ENCODE data around the gene MTHFD1L. TPM values are rescaled to one million over a fixed set of nuclear protein-coding genes. Genes with fewer than 3 reads are reported as not detected.

MTHFD1L gene
- total RNA-seq, 1 donor from 2014 or later = 70.3 TPM

DNA sequence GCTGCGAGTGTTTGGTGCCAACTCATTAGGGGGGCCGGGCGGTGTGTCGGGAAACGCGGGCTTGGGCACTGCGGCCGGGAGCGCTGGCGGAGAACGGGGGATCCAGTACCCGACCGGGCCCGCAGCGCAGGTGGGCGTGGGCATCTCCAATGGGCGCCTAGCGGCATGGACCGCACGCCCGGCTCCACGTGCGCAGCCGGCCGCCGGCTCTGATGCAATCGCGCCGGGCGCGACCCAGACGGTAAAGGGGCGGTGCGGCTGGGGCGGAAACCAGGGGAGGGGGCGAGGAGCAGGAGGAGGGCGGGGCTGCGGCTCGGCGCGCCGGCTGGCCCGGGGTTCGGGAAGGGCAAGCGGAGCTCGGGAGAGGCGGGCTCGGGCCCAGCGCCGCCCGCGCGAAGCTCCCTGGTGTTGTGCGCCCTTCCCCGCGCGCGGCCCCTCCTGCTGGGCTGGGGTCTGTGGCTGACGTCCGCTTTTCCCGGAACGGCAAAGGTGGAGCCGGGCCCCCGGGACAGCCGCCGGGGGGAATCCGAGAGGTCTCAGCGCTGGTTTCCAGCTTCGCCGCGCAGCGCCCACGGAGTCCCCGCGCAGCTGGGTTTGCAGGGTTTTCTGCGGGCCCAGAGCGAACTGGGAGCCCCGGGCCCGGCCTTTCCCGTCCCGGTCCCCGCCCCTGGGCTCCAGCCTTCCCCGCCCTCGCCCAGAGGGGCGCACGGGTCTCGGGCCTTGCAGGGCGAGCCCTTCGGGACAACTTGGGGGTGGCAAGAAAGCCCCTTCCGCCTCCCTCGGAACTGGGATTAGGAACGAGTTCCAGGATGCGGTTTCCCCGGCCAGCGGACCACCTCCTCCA lies 867 bp downstream of the MTHFD1L start:
- DNase-seq (ENCODE audit: low spot score) = peak; percentile 92

DNA sequence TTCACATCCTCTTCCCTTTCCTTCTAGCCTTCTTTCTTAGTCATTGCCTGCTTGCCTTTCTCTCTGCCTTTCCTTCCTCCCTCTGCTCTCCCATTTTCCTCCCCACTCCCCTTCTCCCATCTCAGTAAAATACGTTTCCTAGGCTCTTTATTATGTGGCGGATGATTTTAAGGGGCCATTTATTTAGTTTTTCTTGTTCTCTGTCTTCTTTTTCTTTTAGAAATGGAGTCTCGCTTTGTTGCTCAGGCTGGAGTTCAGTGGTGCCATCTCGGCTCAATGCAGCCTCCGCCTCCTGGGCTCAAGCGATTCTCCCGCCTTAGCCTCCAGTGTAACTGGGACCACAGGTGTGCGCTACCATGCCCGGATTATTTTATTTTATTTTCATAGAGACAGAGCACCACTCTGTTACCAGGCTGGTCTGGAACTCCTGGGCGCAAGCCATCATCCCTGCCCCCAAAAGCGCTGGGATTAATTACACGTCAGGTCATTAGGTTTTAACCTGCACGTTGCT lies 1.5 kb downstream of the MTHFD1L start:
- DNase-seq (ENCODE audit: low spot score) = peak; percentile 22

DNA sequence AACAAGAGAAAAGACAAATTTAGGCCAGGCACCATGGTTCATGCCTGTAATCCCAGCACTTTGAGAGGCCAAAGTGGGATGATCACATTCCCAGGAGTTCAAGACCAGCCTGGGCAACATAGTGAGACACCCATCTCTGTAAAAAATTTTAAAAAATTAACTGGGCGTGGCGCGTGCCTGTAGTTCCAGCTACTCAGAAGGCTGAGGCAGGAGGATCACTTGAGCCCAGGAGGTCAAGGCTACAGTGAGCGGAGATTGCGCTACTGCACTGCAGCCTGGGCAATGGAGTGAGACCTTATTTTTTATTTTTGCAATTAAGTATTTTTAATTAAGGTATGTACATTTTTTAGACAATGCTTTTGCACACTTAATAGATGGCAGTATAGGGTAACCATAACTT lies 3.3 kb downstream of the MTHFD1L start:
- no peak for DNase-seq (ENCODE audit: low spot score)

DNA sequence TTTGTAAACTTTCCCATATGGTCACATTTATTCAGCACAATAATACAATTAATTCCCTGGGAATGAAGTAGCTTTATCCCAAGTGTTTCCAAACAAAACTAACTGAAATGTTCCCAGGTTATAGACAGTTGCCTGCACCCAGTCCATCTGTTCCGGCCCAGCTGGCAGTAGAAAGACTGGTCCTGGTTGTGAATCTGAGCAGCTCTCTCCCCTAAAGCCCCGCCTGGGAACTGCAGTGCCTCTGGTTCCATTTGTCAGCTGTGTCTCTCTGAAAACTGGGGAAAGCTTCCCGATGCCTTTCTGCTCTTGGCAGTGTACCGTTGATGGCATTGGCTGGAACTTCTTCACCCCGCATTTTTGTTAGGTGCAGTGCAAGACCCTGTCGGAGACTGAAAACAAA lies 8.7 kb downstream of the MTHFD1L start:
- no peak for DNase-seq (ENCODE audit: low spot score)

DNA sequence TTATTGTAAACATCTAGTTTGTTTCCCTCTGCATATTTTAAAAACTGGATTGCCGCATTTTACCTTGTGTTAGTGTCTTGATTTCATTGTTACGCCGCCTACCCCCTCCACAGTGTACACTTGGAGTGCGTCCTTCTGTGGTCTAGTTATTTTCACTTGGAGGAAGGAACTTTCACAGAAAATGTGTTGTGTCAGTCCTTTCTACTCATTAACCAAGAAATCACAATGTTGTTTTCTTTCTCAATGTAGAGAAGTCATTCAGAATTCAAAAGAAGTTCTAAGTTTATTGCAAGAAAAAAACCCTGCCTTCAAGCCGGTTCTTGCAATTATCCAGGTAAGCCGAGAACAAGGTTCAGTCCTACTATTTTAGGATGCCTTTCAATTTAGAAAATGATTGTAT lies 10.3 kb downstream of the MTHFD1L start:
- DNase-seq (ENCODE audit: low spot score) = no peak

DNA sequence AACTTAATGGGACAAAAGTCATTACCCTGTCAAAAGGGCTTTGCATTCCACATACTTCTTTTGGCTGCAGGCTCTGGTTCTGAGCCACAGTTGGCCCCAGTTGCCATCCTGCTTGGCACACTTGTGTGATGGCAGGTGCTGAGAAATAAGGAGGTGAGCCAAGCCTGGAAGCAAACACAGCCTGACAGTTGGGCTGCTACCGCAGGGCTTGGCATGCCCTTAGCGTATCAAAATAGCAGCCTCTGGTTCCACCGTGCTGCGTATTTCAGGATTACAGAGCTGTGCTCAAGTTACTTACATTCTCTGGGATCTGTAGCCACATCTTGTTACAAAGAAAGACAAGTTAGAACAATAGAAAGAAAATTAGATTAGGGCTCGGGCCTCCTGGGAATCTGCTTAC lies 11.1 kb downstream of the MTHFD1L start:
- DNase-seq (ENCODE audit: low spot score) = peak; percentile 49

DNA sequence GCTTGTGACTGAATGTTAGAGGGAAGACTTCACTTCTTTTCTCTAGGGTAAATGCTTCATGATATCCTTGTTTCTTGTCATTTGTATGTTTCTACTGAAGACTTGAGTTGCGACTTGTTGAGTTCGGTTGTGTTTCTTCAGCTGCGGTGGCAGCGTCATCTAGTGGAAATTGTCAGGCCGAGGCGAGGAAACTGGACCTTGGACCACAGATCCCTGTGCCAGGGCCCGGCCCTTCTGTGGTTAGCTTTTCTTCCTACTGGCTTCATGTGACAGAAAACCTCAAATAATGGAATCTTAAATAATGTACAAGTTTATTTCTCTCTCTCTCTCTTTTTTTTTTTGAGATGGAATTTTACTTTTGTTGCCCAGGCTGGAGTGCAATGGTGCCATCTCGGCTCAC lies 12.4 kb downstream of the MTHFD1L start:
- DNase-seq (ENCODE audit: low spot score) = no peak

DNA sequence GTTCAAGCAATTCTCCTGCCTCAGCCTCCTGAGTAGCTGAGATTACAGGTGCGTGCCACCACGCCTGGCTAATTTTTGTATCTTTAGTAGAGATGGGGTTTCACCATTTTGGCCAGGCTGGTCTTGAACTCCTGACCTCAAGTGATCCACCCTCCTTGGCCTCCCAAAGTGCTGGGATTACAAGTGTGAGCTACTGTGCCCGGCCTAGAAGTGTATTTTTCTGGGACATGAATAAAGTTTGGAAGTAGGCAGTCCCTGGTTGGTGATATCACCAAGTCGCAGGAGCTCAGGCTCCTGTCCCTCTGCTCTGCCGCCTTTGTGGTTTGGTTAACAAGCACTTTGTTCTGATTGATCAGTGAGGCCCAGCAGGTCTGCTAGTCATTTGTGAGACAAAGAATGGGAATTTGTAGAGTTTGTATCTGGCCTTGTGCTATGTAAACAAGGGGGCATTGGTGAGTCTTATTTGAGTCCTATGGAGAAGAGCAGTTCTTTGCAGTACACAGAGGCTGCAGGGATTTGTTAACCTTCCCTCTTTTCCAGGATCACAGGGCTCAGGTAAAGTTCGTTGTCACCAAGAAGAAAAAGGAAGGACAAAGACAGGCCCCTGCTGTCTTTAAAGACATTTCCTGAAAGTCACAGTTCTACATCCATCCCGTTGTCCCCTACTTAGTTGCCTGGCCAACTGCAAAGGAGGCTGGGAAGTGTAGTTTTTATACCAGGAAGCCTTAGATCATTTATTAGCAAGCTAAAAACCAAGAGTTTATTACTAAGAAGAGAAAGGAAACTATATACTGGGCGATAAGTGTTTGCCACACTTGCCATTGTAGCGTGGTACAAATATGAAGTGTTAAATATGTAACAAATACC lies 13.1 kb downstream of the MTHFD1L start:
- no peak for DNase-seq (ENCODE audit: low spot score)

DNA sequence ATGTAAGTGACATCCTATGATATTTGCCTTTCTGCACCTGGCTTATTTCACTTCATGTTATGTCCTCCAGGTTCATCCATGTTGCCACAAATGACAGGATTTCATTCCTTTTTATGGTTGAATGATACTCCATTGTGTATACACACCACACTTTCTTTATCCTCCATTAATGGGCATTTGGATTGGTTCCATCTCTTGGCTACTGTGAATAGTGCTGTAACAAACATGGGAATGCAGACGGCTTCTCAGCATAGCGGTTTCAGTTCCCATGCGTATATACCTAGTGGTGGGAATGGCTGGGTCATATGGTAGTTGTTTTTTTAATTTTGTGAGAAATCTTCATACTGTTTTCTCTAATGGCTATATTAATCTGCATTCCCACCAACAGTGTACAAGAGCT lies 14.8 kb downstream of the MTHFD1L start:
- no peak for DNase-seq (ENCODE audit: low spot score)

DNA sequence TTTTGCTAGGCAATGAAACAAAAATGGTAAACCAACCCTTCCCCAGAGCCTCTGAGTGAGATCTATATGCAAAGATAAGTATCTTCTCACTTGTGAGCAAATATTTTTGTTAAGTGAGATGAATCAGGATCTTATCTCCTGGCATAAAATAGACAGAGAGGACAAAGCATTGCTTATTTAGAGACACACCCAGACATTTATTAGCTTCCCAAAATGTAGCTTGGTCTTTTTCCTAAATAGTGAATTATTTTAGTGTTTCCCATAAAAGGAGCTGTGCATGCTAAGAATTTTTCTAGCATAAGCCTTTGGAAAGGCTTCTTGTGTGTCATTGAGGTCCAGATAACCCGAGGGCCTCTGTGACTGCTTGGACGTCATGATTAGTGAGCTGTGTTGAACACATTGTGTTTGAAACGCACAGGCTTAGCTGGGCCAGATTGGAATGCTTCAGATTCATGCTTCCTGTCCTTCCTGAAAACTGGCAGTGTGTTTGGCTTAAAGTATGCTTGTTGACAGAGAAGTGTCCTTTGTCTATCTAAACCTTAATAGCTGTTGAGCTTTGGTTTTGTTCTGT lies 16.5 kb downstream of the MTHFD1L start:
- DNase-seq (ENCODE audit: low spot score) = peak; percentile 96

DNA sequence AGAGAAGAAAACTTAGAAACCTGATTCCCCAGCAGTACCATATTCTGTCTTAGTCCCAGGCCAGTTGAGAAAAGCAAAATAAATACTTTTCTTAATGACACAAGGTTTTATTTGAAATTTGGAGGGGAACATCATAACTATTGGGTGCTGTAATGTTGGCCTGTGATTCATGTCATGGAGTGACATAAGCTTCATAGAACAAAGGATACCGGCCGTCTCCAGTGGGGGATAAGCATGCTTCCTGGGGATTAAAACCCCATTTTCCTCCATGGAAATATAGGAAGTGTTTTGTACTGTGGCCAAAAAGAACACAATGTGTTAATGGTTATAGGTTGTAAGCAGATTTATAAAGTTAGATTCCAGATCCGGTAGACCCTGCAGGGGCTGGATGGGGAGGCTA lies 18.0 kb downstream of the MTHFD1L start:
- no peak for DNase-seq (ENCODE audit: low spot score)

DNA sequence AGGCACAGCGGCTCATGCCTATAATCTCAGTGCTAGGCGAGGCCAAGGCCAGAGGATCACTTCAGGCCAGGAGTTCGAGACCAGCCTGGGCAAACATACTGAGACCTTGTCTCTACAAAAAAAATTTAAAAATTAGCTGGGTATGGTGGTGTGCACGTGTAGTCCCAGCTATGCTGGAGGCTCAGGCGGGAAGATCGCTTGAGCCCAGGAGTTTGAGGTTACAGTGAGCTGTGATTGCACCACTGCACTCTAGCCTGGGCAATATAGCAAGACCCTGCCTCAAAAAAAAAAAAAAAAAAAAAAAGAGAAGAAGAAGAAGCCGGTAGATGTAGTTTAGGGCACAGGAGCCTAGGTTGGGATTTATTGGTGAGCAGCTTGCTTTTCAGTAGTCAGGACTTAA lies 20.7 kb downstream of the MTHFD1L start:
- DNase-seq (ENCODE audit: low spot score) = no peak

DNA sequence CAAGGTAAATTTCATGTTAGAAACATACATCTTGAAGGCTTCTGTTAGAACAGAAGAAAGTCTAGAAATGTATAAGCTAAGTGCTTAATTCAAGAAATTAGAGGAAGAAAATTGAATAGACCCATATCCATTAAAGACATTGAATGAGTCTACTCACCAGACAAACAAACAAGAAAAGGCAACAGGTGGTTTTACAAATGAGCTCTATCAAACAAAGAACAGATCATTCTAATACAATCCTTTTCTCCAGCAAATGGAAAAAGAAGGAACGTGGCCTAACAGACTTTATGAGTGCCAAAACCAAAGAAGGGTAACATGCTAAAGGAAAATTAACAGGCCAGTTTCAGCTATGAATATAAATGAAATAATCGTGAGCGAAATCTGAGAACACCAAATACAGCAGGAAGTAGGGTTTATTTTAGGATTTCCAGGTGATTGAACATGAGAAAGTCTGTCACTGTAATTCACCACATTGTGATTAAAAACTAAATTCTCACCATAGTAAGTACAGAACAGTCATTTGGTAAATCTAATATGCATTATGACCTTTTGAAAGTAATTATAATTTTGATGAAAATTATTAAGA lies 22.6 kb downstream of the MTHFD1L start:
- no peak for DNase-seq (ENCODE audit: low spot score)

DNA sequence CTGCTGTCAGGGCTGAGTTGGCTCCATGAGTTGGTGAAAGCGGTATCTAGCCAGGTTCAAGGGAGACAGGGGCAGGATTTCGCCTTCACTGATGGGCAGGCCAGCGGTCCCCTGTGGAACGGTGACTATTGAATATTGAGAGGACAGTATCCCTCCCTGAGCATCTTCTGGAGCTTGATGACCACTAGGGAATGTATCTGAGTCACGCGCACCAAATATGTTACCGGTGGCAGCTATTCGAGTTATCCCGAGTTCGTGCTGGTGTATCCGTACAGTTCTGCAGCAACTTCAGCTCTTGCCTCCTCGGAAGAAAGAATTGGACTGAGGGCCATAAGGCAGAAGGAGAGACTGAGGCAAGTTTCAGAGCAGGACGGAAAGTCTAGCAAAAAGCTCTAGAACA lies 24.8 kb downstream of the MTHFD1L start:
- DNase-seq (ENCODE audit: low spot score) = no peak

DNA sequence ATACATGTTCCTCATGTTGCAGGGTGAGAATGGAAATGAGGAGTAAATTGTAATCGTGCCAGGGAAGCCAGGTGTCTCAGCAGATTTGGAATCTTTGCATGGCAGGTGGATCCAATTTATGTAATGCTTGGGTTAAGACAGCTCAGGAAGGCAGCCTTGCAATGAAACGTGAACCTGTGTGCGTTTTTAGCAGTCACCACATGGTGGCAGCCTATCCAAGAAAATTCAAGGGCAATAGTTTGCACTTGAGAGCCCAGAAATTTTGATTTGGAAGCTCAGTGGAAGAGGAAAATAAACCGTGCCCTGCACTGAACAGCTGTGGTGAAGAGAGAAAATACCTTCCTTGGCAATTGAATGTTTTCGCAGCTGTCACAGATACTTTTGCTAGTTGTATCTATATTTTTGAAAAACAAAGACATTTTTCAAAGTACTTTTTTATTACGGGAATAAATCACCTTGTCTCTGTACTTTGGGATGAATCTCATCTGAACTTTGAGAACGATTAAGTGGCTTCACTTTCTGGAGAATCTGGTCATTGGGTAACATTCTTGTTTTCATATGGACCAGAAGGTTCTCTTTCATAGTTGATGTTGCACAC lies 26.5 kb downstream of the MTHFD1L start:
- peak; percentile 88 for DNase-seq (ENCODE audit: low spot score)

DNA sequence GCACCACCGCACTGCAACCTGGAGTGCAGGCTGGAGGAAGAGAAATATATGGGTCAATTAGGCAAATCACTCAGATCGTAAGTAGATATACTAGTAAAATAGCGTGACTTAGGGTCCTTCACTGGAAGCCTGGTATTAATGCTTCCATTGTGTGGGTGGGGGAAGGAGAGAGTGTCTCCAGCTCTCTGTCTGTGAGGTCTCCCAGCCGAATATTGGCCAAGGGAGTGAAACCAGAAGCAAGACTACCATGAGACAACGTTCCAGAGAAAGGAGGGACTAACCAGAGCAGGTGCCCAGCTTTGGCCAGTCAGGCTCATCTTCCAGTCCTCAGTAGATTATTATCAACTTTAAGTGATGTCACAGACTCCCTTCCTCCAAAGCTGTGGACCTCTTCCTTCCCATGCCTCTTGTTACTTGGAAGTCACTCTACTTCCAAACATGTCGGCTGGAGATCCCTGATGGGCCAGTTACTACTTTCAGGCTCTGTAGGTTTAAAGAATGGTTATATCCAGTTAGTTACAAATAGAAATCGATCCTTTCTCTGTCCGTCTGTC lies 28.8 kb downstream of the MTHFD1L start:
- no peak for DNase-seq (ENCODE audit: low spot score)

DNA sequence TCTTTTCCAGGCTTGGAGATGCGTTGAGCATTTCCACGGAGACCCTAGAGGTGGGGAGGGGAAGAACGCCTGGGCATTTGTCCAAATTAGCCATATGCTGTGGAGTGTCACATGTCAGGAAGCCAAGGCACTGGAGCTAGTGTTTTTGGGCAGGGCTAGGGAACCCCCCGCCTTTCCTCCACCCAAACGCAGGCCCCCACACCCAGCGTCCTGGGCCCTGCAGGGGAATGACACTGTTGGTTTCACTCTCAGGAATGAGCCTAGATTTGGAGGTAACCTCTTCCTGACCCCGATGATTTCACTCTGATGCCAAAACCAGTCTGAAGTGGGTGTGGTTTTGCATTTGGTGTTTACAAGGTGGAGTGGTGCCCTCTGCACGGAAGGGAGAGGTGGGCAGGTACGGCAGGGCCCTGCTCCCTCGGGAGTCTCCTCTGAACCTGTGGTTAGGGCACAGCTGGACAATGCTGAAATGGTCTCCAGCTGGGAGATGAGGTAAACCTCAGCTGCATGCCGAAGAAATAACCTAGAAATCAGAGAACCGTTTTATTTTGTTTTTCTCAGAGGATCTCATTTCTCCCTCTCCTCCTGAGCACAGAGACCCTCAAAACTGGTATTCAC lies 29.5 kb downstream of the MTHFD1L start:
- DNase-seq (ENCODE audit: low spot score) = peak; percentile 45

DNA sequence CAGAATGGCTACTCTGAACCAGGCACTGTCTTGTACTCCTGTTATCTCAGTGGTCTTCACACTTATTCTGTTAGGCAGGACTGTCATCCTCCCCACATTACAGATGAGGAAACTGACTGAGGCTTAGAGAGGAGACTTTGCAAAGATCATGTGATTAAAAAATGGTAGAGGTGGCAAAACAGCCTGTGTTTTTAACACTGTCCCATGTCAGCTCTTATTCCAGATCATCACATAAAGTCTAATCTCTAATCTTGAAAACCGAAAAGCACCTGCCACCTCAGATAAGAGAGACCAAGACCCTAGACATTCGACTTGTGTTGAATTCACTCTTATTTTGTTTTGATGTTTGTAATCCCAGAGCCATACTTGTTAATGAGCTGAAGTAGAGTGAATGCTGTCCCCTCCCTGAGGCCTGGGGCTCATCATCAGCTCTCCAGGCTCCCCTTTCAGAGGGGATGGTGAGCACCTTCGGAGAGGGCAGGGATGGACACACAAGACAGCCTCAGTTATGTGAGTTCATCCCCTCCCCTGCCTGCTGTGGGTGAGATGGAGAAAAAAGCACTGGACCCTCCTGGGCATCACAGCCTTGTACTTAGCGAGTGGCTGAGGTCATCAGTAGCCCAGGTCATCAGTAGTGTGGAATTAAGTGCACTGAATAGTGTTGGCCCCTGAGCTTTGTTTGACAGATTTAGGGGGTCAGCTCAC lies 30.6 kb downstream of the MTHFD1L start:
- no peak for DNase-seq (ENCODE audit: low spot score)

DNA sequence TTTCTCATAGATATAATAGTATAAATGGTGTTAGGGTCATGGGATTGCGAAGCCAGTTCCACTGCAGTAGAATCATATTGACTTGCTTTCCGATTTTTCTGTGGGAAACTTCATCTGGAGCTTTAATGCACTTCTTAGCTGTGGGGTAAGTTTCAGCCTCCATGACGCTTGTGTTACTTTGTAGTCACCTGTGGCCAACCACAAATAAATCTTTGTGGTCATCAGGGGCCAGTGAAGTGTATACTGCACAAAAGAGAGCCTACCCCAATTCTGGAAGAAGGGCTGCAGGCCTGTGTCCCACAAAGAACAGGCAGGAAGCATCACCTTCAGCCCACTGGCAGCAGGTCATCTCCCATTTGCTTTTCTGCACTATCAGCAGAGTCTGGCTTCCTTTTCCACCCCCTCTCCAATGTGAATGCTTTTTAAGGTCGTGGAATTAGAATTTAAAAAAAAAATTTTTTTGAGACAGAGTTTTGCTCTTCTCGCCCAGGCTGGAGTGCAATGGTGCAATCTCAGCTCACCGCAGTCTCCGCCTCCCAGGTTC lies 32.0 kb downstream of the MTHFD1L start:
- no peak for DNase-seq (ENCODE audit: low spot score)

Data from umbilical cord (tissue), 2 donors.